HG03097 (cell line): ENCODE results near the gene PLEKHG3.

Experiments
- ATAC-seq: cut with Tn5 transposase; IDR thresholded peaks from one replicate; pipeline ENCODE4 v1.9.1; 2021; ENCODE audit not compliant: unreplicated experiment, low FRiP score

PLEKHG3 gene

DNA sequence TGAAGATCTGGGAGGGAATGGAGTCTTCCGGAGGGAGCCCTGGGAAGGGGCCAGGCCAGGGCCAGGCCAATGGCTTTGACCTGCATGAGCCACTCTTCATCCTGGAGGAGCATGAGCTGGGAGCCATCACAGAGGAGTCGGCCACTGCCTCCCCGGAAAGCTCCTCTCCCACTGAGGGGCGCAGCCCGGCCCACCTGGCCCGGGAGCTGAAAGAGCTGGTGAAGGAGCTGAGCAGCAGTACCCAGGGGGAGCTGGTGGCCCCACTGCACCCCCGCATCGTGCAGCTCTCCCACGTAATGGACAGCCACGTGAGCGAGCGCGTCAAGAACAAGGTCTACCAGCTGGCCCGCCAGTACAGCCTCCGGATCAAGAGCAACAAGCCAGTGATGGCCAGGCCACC, 37.7 kb downstream of the PLEKHG3 start:
- ATAC-seq = no peak

DNA sequence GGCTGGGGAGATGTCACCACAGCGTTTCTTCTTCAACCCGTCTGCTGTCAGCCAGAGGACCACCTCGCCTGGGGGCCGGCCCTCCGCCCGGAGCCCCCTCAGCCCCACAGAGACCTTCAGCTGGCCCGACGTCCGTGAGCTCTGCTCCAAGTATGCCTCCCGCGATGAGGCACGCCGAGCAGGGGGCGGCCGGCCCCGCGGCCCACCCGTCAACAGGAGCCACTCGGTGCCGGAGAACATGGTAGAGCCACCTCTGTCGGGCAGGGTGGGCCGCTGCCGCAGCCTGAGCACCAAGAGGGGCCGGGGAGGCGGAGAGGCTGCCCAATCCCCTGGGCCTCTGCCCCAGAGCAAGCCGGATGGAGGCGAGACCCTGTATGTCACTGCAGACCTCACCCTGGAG, 38.8 kb downstream of the PLEKHG3 start:
- no peak for ATAC-seq

DNA sequence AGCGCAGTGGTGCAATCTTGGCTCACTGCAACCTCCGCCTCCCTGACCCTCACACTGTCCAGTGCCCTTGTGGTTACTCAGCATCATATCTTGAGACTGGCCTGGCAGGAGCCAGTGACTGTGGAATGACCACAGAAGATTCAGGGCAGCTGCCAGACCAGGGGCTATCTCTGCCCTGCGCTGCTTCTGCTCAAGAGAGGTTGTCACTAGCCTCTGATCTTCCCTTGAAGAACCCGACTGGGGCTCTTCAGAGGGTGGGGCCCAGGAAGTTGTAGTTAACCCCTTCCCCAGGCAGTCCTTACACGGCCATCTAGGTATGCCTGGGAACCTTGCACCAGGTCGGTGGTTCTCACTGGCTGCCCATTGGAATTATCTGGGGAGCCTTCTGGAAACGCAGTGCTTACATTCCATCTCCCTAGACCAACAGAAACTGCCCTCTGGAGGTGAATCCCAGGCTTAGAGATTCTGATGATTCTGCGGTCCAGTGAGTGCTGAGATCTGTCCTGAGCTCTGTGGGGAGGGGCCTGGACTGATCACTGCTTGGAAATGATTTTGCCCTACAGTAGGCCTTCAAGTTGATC, 41.4 kb downstream of the PLEKHG3 start:
- no peak for ATAC-seq

DNA sequence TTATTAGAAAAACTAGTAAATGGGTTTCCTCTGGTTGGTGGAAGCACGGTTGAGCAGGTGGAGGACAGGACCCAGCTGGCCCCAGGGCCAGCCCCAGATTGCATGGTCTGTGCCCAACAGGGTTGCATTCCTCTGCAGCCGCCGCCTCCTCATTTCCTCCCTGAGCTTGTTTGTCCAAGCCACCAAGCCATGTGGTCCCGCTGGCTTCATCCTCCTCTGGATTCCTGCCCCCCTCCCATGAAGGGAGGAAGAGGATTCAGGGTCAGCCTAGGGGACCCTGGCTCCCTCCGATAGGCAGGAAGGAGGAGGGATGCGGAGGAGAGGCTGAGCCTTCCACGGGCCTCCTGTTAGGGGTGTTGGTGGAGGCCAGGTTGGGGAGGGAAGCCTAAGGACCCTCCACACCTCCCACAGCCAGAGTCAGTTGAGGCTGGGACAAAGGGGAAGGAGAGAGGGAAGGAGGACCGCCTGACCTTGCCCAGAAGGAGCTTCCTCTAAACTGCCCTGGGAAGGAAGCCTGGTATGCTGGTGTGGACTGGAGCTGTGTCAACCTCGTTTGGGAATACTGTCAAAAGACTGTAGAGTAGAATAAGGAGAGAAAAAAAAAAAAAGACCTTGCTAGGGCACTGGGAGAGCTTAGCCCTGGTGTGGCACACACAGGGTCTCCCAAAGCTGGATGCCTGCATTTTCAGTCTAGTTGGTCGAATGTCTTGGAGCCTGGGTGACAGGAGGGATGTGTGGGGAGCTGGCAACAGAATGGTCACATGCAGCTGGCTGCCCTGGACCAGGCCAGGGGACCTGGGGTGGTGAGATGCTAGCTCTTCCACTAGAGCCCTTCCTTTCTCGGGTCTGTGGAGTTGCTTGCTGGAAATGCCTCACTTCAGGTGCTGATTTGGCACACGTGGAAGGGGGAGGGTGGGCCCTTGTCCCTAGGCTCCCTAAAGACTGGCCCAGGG, 42.4 kb downstream of the PLEKHG3 start:
- no peak for ATAC-seq

DNA sequence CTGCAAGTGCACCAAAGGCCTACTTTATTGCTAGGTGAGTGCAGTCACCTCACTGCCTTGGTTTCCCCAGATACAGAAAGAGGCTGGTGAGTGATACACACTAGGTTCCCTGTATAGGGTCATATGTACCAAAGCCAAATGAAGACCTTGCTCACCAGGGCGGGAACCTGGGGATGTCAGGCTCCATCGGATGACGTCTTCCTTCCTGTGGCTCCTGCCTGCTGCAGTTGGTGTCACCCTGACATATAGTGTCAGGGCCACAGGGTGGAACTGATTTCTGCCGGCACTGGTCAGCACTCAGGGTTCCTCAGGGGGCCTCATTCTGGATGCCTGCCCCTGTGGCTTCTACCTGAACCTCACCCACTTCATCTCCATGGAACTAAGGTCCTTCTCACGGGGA, 43.1 kb downstream of the PLEKHG3 start:
- ATAC-seq = no peak

DNA sequence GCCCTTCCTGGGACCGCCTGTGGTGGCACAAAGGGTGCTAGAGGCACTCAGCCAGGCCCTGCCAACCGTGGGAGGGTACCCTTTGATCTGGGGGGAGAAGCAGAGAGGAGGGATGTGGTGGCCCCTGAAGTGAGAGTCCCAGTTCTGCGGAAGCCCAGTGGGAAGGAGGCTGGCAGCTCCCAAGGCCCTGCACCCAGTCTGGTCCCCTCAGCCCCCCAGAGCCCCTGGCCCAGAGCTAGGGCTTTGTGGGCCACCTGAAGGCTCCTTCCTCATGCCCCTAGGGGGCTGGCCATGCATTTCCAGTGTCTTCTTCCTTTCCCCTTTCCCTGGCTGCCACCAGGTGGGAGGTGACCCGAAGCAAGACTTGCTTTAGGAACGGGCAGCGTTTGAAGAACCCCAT, 44.3 kb downstream of the PLEKHG3 start:
- no peak for ATAC-seq

DNA sequence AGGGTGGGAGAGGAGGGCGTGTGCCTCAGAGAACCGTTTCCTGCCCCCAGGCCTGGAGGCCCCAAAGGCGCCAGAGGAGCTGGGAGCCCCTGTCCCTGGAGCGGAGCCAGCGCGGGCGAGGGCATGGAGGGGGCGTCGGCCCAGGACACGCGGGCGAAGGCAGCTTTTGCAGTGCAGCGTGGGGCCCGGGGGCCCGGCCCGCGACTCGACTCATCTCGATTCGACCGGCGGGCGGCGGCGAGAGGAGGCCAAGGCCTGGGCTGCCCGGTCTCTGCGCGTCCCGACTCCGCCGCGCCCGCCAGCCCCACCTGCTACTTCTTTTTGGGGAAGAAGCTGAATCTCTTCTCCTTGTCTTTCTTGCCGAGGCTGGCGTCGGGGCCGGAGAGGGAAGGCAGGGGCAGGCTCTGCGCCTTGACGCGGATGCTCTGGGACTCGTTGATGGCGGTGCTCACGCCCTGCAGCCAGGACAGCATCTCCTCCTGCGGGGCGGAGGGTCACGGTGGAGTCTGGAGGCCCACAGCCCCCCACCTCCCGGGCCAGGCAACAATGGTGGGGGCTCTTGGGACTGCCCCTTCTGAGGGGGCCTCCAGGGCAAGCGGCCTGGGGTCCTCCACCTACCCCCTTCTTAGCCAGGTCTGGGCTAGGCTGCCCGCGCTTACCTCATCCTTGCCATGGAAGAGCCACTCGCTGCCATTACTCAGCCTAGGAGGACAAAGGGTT, 44.9 kb downstream of the PLEKHG3 start:
- ATAC-seq = no peak

DNA sequence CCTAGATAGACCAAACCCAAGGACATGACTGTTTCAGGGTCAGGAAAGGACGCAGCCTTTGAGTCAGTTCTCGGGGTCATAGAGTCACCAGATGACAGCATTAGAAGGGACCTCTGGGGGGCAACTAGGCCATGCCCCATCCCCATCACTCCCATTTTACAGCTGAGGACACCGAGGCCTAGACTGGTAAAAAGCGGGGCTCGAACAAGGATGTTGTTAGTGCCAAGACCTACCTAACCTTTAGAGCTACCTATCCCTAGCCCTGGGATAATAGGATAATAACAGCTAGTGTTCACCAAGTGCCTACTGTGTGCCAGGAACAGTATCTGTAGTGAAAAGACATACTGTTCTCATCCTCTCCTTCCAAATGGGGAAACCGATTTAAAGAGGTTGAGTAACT, 48.7 kb downstream of the PLEKHG3 start:
- ATAC-seq = no peak

DNA sequence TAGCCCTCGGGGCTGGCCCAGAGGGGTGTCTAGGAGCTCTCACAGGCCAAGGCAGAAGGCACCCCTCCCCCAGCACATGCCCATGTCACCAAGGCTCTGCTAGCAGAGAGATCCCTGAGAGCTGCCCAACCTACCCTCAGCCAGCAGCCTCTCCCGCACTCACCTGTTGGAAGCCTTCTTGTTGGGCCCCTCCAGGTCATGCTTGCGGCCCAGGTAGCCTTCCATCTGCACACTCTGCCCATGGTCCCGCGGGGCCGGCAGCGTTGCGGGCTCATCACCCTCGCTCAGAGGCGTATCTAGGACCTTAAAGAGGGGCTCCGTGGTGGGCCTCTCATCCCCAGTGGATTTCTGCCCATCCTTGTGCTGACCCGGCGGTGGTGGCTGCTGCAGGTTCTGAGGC, 49.1 kb downstream of the PLEKHG3 start:
- no peak for ATAC-seq

DNA sequence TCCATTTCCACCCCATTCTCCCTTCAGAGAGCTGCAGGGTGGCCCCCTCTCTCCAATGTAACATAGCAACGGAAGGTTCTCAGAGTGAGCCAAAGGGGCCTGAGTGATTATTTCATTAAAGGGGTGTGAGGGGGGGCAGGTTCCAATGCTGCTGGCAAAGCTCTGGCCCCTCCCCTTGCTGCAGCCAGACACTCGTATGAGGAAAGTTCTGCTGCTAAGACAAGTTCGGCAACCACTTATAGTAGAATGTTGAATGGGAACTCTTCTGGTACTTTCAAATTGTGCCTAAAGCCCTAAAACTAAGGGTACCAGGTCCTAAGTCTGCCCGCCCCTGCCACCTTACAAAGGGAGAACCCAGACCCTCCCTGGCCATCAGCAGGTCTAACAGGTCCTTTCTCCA, 49.8 kb downstream of the PLEKHG3 start:
- ATAC-seq = no peak

DNA sequence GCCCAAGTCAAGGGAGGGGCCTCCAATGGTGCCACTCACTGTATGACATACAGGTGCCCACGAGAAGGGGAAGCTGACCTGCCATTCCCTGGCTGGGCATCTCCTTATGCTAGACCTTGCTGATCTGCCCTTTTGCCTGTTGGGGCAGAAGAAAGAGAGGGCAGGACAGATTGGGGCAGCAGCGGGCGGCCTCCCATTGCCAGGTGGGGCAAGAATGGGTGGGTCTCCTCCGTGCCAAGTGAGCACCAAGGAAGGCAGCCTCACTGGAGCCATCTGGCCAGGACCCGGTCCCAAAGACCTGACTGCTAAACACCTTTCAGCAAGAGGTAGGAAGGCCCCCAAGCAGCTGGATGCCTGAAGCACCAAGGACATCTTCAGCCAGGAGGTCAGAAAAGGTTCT, 50.5 kb downstream of the PLEKHG3 start:
- no peak for ATAC-seq

DNA sequence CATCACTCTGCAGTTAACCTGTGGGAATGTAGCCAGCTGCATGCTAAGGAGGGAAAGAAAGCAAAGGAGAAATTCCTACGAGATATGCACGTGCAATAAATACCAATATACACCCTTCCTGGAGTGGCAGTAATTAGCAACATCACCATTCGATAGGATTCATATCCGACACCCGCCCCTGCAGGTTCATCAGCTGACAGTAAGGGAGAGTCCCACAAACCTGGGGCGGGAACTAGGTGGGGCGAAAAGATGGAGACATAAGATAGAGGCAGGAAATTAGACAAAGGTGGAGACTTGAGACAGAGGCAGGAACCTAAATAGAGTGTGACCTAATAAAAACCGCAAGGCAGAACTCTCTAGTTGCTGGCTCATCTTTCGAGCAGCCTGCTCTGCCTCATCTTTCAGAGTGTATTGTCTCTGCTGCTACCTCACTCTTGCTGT, 51.6 kb downstream of the PLEKHG3 start:
- ATAC-seq = no peak

DNA sequence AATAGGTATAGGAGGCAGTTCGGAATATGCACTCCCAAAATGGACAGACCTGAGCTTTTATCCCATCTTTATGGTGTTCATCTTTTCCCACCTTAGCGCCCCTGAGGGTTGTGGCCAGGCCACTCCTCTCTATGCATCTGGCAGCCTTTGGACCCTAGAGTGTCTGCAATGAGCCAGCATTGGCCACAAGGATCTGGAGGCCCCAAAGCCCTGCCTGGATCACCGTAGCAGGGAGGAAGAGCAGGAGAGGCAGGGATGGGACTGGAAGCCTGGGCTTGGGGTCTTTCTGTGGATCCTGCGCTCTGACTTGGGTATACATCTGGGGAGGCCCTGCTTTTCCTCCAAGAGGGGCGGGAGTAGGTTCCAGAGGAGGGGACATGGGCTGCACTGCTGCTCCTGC, 52.5 kb downstream of the PLEKHG3 start:
- no peak for ATAC-seq

DNA sequence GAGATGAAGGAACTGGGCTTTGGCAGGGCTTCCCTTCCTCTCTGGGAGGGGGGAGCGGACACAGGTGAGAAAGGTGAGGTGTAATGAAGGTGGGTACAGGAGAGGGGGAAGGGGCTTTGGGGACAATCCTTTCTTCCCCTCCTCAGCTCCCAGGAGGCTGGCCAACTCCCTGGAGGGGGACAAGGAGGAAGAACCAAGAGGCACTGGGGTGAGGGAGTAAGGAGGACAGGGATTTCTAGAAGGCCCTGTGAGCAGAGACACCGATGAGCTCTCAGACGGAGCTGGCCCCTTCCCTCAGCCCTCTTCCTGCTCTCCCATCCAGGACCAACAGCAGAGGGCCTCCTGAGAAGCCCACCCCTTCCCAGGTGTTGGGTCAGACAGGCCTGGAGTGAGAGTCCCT, 53.4 kb downstream of the PLEKHG3 start:
- no peak for ATAC-seq

DNA sequence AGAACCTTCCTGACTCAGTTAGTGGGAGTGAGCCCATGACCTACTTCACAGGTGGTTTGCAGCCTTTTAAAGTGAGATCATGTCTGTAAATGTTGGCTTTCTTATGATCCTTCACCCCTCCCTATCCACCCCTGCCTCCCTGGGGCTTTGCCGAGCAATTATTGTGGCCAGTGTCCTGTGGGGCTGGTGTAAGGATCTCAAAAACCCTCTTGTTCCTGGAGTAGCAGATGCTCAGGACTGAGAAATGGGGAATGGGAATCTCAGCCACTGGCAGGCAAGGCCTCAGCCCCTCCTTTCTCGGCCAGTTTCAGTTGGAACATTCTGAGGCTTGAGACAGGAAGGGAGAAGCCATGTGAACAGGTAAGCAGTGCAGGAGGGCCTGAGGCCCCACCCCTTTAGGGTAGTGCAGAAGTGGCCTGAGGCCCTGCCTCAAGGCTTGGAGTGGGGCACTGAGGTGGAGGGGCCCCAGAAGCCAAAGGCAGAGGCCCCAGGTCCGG, 53.8 kb downstream of the PLEKHG3 start:
- ATAC-seq = no peak

DNA sequence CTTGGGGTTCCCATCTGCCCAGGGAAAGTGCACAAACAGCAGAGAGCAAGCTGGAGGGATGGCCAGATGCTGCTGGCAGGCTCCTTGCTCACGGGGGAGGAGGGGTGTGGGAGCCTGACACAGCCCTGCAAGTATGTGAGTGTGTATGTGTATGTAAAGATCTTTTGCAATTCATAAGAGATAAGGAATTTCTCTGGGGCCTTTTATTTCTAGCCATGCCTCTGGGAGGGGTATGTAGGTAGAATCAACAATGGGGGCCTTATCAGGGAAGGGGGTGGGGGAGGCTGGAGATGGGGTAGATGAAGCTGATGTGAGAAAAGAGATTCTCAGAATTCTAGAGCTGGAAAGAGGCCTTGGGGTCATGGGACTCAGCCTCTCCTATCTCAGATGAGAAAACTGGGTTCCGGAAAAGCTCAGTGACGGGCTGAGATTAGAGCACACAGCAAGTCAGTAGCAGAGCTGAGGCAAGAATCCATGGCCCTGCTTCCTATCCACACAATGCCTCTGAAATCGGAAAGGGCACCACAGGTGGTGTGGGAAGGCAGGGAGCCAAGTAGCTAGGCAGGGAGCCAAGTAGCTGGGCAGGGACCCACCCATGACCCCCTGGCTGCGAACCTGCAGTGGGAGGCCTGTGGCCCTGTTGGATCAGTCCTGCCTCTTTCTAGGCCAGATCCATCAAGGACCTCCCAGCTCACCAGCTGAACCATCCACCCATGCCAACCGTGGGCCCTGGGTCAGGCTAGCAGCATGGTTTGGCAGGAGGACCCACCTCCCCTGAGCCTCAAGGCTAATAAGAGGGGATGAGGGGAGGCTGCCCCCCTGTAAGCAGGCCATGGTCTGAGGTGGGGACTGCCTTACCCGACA, 54.7 kb downstream of the PLEKHG3 start:
- no peak for ATAC-seq

DNA sequence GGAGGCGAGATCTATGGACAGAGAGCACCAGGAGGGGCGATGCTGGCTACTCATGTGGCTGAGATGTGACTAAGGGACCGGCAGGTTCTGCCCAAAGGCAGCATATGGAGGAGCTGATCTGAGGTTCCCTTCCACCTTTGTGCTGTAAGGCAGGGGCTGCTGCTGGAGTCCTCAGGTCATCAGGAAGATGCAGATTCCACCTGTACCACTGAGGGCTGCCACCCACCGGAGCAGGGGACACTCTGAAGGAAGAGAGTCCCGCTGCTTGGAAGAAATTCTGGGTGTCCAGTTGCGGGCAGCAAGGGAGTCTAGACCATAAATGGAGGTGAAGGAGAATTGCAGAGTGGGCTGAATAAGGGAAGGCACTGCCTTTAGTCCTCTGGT, 55.3 kb downstream of the PLEKHG3 start:
- no peak for ATAC-seq

DNA sequence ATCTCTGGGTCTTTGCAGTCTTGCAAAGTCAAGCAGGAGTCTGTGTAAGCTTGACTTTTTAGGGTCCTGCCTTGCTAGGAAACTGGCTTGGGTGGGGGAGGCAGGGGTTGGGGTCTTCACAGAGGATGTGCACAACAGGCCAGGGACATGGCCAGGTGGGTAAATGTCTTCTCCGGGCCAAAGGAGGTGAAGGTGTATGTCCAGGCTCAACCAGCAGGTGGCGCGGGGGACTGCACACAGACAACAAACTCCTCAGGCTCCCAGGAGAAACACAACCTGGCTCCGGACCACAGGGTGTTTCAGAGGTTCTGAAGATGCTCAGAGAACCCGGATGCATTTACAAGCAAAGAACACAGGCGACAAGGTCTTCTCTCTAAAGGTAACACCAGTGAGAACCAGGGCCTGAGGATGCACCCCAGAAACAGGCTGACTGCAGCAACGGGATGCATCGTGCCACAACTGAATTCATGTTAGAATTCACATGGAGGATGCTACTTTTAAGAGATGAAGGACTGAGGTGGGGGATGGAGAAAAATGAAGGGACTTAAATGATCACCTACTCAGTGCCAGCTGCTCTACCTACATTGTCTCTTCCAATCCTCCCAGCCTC, 56.0 kb downstream of the PLEKHG3 start:
- no peak for ATAC-seq

DNA sequence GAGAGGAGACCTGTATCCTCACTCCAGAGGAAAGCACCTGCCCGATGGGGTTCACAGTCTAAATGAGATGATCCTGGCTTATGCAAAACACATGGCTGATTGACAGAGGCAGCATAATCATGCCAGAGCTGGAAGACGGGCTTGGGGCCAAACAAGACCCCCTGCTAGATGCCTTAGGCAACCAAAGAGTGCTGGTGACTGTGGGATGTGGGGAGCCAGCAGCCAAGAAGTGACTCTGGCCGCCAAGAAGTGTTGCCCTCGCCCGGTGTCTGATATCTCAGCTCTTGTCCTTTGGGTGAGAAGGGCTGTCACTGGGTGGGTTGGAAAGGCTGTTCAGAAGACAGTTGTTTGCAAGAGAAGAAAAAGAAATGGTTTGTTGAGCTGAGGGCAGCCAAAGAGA, 56.7 kb downstream of the PLEKHG3 start:
- no peak for ATAC-seq

DNA sequence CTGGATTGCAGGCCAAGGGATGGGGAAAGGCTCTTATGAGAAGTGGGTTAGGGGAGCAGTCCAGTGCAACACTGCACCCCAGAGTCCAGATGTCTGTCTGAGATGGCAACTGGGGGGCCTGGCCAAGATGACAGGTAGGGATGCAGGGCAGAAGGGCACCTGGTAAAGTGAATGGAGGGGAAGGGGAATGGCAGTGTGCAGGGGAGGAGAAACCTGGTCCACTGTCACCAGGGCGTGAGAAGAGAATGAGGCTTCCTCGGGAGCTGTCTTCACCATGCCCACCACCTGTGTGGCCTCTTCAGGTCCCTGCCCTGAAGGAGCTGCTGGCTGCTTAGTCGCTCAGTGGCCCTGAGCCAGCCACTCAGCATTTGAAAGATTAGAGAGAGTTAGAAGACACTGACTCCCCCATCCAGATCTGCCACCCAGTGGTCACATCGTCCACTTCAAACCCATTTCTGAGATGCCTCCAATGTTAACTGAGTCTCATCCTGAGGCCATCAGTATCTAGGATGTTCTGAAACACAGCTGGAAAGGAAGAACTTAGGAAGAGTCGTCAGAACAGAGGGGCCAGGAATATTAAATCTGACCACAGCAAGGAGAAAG, 57.3 kb downstream of the PLEKHG3 start:
- no peak for ATAC-seq
